Motor neuron (in vitro differentiated cells): Measurements from ENCODE around the gene DCC. TPM values are rescaled to one million over a fixed set of nuclear protein-coding genes. Genes with fewer than 3 reads are reported as not detected.
A peak's percentile ranks its signal among the peaks of the same experiment; 100 is the strongest.

Experiments used
- ATAC-seq, 8 experiments: fragments of 200-7000 bp; cut with Tn5 transposase; replicated peaks in 6 of 8; 2 replicates each; pipeline ENCODE4 v1.8.0; 2021; ENCODE audit warnings: mild to moderate bottlenecking in 8 of 8, moderate library complexity in 8 of 8
- H3K27ac ChIP-seq, 2 donors: fragments of 250-450 bp; sonication (Bioruptor Pico); 2 replicates each; pipeline ENCODE4 v1.9.0; 2021; ENCODE audit warnings: antibody characterized with exemption in 2 of 2, mild to moderate bottlenecking in 2 of 2, moderate library complexity in 1 of 2
- H3K4me1 ChIP-seq, 2 donors: fragments of 250-450 bp; sonication (Bioruptor Pico); replicated peaks in 1 of 2; 2 replicates each; pipeline ENCODE4 v1.6.1; 2021; ENCODE audit warnings: antibody characterized with exemption in 2 of 2, mild to moderate bottlenecking in 2 of 2, moderate library complexity in 1 of 2
- H3K4me3 ChIP-seq, 5 donors: fragments of 250-450 bp; sonication (Bioruptor Pico); 2 replicates each; pipeline ENCODE4 v1.9.0; 2021; ENCODE audit warnings: antibody characterized with exemption in 5 of 5, mild to moderate bottlenecking in 5 of 5, moderate library complexity in 4 of 5
- WGBS, 10 experiments: fragments of 450-650 bp; shearing (Covaris generic); methylation state at CpG; one replicate each; pipeline ENCODE4 v1.0.0; 2022; 5-methylcytosine and 5-hydroxymethylcytosine counted together
- in situ Hi-C, 9 experiments: fragments of 400-800 bp; cut with MboI; loops; one replicate each; pipeline ENCODE4 v1.15.0; 2021; ENCODE audit warnings: low sequenced_read_pairs in 9 of 9, low pct_unique_long_range_greater_than_20kb in 2 of 9; ENCODE audit not compliant: unreplicated experiment in 9 of 9
- total RNA-seq, 8 experiments: library from RNA; unstranded; fragments of 300-600 nt; gene quantifications; 2 replicates each; pipeline versions ENCODE4 v1.2.3 to v1.2.4, GENCODE V29; 2022

The DCC gene
- total RNA-seq, 8 experiments from 2014 or later, result 0.04 to 66.0 (median 48.3) TPM; not detected in 2

- ATAC-seq, result no peak
- in situ Hi-C loops, result no loop called here
- 47 to 100% (median 91%) methylated on average over 1 to 6 of the region's 6 CpGs for WGBS, 10 experiments
Measured at GRCh38 chr18:52486052-52486451, 146.1 kb downstream of the DCC start.

GRCh38 chr18:52489396-52490306, 149.7 kb downstream of the DCC start:
- in situ Hi-C loops, result no loop called here
- ATAC-seq, result peak in 5 of 8 experiments; percentile 57 to 85 (median 80)
- peak overlapping the region in 1 of 2 donors; percentile 64 for H3K27ac ChIP-seq
- peaks cover 25 to 51% of the 10 kb centered on the region in 2 donors for H3K4me1 ChIP-seq
- 0 to 50% (median 34%) methylated on average over 1 to 4 of the region's 4 CpGs for WGBS, 10 experiments
- H3K4me3 ChIP-seq, result no peak overlapping the region

More at GRCh38 chr18:52486052-52486451, 146.1 kb downstream of the DCC start:
- no peak overlapping the region for H3K4me3 ChIP-seq
- H3K4me1 ChIP-seq, result peaks cover 25 to 48% of the 10 kb centered on the region in 2 donors
- no peak overlapping the region for H3K27ac ChIP-seq

GRCh38 chr18:52496426-52496825, 156.4 kb downstream of the DCC start:
- no peak overlapping the region for H3K27ac ChIP-seq
- in situ Hi-C loops, result no loop called here
- H3K4me3 ChIP-seq, result no peak overlapping the region
- ATAC-seq, result no peak
- peaks cover 33 to 35% of the 10 kb centered on the region in 2 donors for H3K4me1 ChIP-seq

GRCh38 chr18:52499016-52499415, 159.0 kb downstream of the DCC start:
- WGBS, 10 experiments, result 12 to 71% (median 36%) methylated on average over 1 to 6 of the region's 6 CpGs; no CpG with 5 or more reads in 1 of the 10 experiments
- H3K4me3 ChIP-seq, result no peak overlapping the region
- H3K4me1 ChIP-seq, result peaks cover 46 to 61% of the 10 kb centered on the region in 2 donors
- peak overlapping the region; percentile 59 to 85 for H3K27ac ChIP-seq
- ATAC-seq, result no peak
- in situ Hi-C loops, result no loop called here

- H3K27ac ChIP-seq, result peak overlapping the region; percentile 66 to 85
- H3K4me3 ChIP-seq, result no peak overlapping the region
- peak in 5 of 8 experiments; percentile 90 to 94 (median 91) for ATAC-seq
- WGBS, 10 experiments, result 0 to 33% (median 10%) methylated on average over 1 to 3 of the region's 3 CpGs; no CpG with 5 or more reads in 2 of the 10 experiments
- peaks cover 46 to 62% of the 10 kb centered on the region in 2 donors for H3K4me1 ChIP-seq
- in situ Hi-C loops, result no loop called here
Measured at GRCh38 chr18:52499644-52500043, 159.6 kb downstream of the DCC start.

- H3K4me3 ChIP-seq, result no peak overlapping the region
- in situ Hi-C loops, result no loop called here
- no peak for ATAC-seq
- WGBS, 10 experiments, result 0 to 100% (median 68%) methylated on average over 1 to 5 of the region's 5 CpGs; no CpG with 5 or more reads in 4 of the 10 experiments
- peaks cover 29 to 66% of the 10 kb centered on the region in 2 donors for H3K4me1 ChIP-seq
- H3K27ac ChIP-seq, result no peak overlapping the region
Measured at GRCh38 chr18:52504589-52504988, 164.6 kb downstream of the DCC start.

GRCh38 chr18:52510139-52510538, 170.1 kb downstream of the DCC start:
- H3K27ac ChIP-seq, result no peak overlapping the region
- H3K4me1 ChIP-seq, result peaks cover 0 to 20% of the 10 kb centered on the region in 2 donors
- H3K4me3 ChIP-seq, result no peak overlapping the region
- no peak for ATAC-seq
- 0 to 89% (median 70%) methylated on average over 1 to 3 of the region's 3 CpGs; no CpG with 5 or more reads in 3 of the 10 experiments for WGBS, 10 experiments
- in situ Hi-C loops, result no loop called here

GRCh38 chr18:52518086-52518485, 178.1 kb downstream of the DCC start:
- Histone ChIP-seq H3K27ac (no peak overlapping the region), H3K4me3 (no peak overlapping the region), H3K4me1 (no peaks in the 10 kb centered on the region)
- WGBS, 10 experiments, result 0 to 100% (median 75%) methylated on average over 1 to 2 of the region's 2 CpGs; no CpG with 5 or more reads in 1 of the 10 experiments
- ATAC-seq, result no peak
- in situ Hi-C loops, result no loop called here

- Histone ChIP-seq H3K4me3 (no peak overlapping the region), H3K27ac (no peak overlapping the region), H3K4me1 (no peaks in the 10 kb centered on the region)
- in situ Hi-C loops, result no loop called here
- WGBS, 10 experiments, result 0 to 100% (median 80%) methylated on average over 1 of the region's 1 CpG; no CpG with 5 or more reads in 3 of the 10 experiments
- no peak for ATAC-seq
Measured at GRCh38 chr18:52519021-52519420, 179.0 kb downstream of the DCC start.

GRCh38 chr18:52523566-52523965, 183.6 kb downstream of the DCC start:
- in situ Hi-C loops, result no loop called here
- Histone ChIP-seq H3K4me1 (peaks cover 0 to 6% of the 10 kb centered on the region in 2 donors), H3K27ac (no peak overlapping the region), H3K4me3 (no peak overlapping the region)
- WGBS, 10 experiments, result 0 to 100% (median 51%) methylated on average over 1 of the region's 1 CpG; no CpG with 5 or more reads in 2 of the 10 experiments
- no peak for ATAC-seq

- WGBS, 10 experiments, result 0 to 100% (median 83%) methylated on average over 1 to 2 of the region's 2 CpGs
- no peak for ATAC-seq
- H3K27ac ChIP-seq, result no peak overlapping the region
- no peak overlapping the region for H3K4me3 ChIP-seq
- in situ Hi-C loops, result no loop called here
- H3K4me1 ChIP-seq, result peaks cover 0 to 4% of the 10 kb centered on the region in 2 donors
Measured at GRCh38 chr18:52531836-52532235, 191.8 kb downstream of the DCC start.

GRCh38 chr18:52536039-52536438, 196.0 kb downstream of the DCC start:
- H3K4me1 ChIP-seq, result peaks cover 4% of the 10 kb centered on the region in 2 donors
- H3K4me3 ChIP-seq, result no peak overlapping the region
- 6 to 100% (median 94%) methylated on average over 1 to 6 of the region's 6 CpGs for WGBS, 10 experiments
- no peak overlapping the region for H3K27ac ChIP-seq
- no peak for ATAC-seq
- in situ Hi-C loops, result no loop called here

GRCh38 chr18:52537261-52537660, 197.3 kb downstream of the DCC start:
- in situ Hi-C loops, result no loop called here
- Histone ChIP-seq H3K27ac (no peak overlapping the region), H3K4me1 (peaks cover 0 to 4% of the 10 kb centered on the region in 2 donors), H3K4me3 (no peak overlapping the region)
- 0 to 100% (median 62%) methylated on average over 1 of the region's 1 CpG; no CpG with 5 or more reads in 2 of the 10 experiments for whole genome bisulfite sequencing, 10 experiments
- ATAC-seq, result no peak
